NB4 (cell line): ENCODE measurements around the gene LMNA.
A peak's percentile ranks its signal among the peaks of the same experiment; 100 is the strongest.

Experiments used
- DNase-seq: peaks from one replicate; pipeline ENCODE4 v3.0.0; 2010; ENCODE audit warnings: low read depth
- H3K4me3 ChIP-seq: one replicate; pipeline ENCODE4 v1.5.1; 2011; ENCODE audit warnings: mild to moderate bottlenecking, low read depth, low read length, moderate library complexity
- MYC ChIP-seq: IDR thresholded peaks from 2 replicates; pipeline ENCODE4 v1.6.1; 2011; ENCODE audit warnings: low read depth, low read length
- POLR2A ChIP-seq: IDR thresholded peaks from 2 replicates; pipeline ENCODE4 v1.6.1; 2011; ENCODE audit warnings: mild to moderate bottlenecking; ENCODE audit not compliant: insufficient read length; ENCODE audit errors: extremely low read depth
- TF ChIP-seq, protein P1 (sequence below): IDR thresholded peaks from 2 replicates; pipeline ENCODE4 v1.6.1; 2011; ENCODE audit warnings: low read depth, low read length
- TF ChIP-seq, protein P2 (sequence below): IDR thresholded peaks from one replicate; pipeline ENCODE4 v1.5.1; 2012; ENCODE audit warnings: low read depth, low read length

LMNA gene

DNA sequence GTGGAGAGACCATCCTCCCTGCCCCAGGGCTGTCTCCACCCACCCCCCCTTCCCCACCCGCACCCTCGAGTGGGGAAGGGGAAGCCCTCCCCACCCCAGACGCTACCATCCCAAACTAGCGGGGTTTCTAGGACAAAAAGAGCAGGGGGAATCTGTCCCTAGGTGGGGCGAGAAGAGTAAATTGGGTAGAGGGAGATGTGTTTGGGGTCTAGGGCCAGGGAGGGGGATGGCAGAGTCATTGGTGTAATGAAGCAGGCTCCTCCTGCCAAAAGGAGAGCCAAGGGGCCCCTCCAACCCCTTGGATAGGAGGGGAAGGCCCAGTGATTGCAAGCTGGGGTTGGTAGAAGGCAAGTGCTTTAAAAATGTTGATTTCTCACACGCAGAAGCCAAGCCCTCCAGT, 42.3 kb upstream of the LMNA start:
- H3K4me3 ChIP-seq: no peak overlapping the region
- TF ChIP-seq POLR2A (no peak), MYC (no peak)
- TF ChIP-seq, protein P1, sequence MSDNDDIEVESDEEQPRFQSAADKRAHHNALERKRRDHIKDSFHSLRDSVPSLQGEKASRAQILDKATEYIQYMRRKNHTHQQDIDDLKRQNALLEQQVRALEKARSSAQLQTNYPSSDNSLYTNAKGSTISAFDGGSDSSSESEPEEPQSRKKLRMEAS: no peak
- TF ChIP-seq, protein P2, sequence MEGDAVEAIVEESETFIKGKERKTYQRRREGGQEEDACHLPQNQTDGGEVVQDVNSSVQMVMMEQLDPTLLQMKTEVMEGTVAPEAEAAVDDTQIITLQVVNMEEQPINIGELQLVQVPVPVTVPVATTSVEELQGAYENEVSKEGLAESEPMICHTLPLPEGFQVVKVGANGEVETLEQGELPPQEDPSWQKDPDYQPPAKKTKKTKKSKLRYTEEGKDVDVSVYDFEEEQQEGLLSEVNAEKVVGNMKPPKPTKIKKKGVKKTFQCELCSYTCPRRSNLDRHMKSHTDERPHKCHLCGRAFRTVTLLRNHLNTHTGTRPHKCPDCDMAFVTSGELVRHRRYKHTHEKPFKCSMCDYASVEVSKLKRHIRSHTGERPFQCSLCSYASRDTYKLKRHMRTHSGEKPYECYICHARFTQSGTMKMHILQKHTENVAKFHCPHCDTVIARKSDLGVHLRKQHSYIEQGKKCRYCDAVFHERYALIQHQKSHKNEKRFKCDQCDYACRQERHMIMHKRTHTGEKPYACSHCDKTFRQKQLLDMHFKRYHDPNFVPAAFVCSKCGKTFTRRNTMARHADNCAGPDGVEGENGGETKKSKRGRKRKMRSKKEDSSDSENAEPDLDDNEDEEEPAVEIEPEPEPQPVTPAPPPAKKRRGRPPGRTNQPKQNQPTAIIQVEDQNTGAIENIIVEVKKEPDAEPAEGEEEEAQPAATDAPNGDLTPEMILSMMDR: no peak
- DNase-seq: no peak

DNA sequence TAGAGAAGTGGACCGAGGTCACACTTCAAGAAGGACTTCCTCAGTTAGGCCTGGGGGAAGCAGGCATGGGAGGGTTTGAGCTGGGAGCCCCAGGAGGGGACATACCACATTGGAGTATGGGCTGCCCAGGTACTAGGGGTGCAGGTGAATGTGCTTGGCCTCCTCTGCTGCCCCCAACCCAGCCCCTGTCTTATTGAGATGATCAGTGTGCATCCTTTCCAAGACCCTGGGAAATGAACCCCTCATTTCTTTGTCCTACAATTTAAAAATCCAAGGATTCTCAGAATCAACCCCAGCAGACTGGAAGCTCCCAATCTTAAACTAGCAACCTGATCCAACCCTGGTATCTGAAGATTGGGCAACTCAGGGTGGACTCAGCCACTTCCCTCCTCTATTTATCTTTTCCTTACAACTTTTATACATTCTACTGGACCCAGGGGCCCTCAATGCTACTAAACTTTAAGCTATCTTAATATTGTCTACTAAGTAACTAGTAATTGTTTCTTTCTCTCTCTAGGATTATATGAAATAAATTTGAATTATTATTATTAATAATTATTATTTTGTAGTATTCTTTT, 41.3 kb upstream of the LMNA start:
- DNase-seq: no peak
- H3K4me3 ChIP-seq: no peak overlapping the region
- TF ChIP-seq, protein P2: no peak
- TF ChIP-seq POLR2A (no peak), MYC (no peak)
- TF ChIP-seq, protein P1: no peak

DNA sequence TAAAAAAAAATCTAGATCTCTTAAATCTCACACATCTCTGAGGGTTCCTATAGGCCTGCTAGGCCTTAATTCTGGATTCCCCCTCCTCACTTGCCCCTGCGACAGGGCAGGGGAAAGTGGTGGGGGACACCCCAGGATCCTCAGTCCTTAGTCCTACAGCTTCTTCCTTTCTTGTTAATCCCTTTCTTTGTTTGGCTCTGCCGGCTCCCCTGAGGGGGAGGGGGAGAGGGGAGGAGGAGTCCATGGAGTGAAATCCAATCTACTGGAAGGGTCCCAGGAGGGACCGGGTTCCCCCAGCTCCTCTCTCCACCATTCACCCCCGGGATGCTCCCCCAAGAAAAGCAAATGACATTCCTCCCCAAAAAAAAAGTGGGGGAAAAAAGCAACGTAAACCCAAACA, 40.8 kb upstream of the LMNA start:
- no peak for DNase-seq

DNA sequence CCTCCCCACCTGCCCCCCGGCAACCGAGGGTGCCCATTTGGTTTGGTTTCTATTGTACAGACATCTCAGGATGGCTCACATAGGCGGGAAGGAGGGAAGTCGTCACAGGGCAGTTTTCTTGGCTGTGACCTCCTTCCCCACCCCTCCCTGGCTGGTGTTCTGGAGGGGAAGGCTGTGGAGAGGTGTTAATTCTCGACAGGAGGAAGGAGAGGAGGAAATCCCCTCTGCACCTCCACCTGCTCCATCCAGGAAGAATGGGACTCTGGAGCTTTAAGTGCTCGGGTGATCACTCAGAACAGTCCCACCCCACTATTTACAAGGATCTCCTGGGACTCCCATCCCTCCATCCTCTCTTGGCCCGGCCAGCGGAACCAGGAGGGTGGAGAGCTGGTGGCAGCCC, 39.9 kb upstream of the LMNA start:
- TF ChIP-seq MYC (no peak), POLR2A (no peak)
- TF ChIP-seq, protein P2: no peak
- TF ChIP-seq, protein P1: no peak
- no peak for DNase-seq

More for the DNA sequence above, 40.8 kb upstream of the LMNA start:
- no peak overlapping the region for H3K4me3 ChIP-seq
- TF ChIP-seq, protein P1: no peak
- TF ChIP-seq MYC: no peak
- no peak for TF ChIP-seq POLR2A
- TF ChIP-seq, protein P2: no peak

DNA sequence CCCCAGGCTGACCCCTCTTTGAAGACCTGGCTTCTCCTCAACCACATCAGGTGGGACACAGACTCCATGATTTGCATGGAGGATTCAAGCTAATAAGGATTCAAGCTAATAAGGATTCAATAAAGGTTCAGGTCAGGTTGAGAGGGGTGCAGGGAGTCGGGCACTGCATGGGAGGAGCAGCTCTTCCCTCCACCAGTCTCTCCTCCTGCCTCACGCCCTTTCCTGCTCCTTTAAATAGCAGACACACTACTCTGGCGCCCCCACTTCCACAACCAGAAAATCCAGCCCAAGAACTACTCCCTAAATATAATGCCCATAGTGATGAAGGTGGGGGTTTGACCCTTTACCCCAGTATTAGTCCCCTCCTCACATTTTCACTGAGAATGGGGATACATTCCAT, 39.3 kb upstream of the LMNA start:
- TF ChIP-seq MYC: no peak
- H3K4me3 ChIP-seq: no peak overlapping the region
- DNase-seq: peak; percentile 38

More for the DNA sequence above, 39.9 kb upstream of the LMNA start:
- H3K4me3 ChIP-seq: no peak overlapping the region

DNA sequence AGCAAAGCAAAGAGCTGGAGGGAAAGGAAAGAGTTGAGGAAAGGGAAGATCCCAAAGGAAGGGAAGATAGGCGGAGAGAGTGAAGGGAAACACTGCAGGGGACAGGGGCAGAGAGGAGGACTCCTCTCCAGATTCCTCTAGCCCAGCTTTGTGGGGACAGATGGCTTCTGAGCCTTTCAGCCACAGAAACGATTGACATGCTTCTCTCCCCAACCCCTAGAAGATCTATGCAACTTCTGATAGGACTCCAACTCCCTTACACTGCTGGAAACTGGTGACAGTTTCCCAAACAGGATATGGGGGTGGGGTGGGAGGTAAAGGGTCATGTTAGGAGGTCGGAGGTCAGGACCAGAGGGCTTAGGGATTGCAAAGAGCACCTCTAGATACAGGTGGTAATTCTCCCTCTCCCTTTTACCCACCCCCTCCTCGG, 38.7 kb upstream of the LMNA start:
- TF ChIP-seq, protein P2: no peak
- TF ChIP-seq, protein P1: no peak
- no peak for TF ChIP-seq MYC
- TF ChIP-seq POLR2A: no peak
- no peak for DNase-seq
- no peak overlapping the region for H3K4me3 ChIP-seq
